Activated CD4-positive, alpha-beta T cell treated with anti-CD3 and anti-CD28 coated beads for 48 hours (primary cell): ENCODE data around the gene GSTM1.
"Not testable (repeated sequence)": the region's sequence is repeated elsewhere in the genome, so short reads cannot be mapped to it uniquely, and the experiment has no call there.

ENCODE experiments used
- DNase-seq: peaks from one replicate; pipeline ENCODE4 v3.0.0-alpha.2; 2020

The GSTM1 gene

GRCh38 chr1:109704173-109704572 lies 16.6 kb downstream of the GSTM1 start:
- no peak for DNase-seq

GRCh38 chr1:109705411-109705810 lies 17.8 kb downstream of the GSTM1 start:
- no peak for DNase-seq

DNA sequence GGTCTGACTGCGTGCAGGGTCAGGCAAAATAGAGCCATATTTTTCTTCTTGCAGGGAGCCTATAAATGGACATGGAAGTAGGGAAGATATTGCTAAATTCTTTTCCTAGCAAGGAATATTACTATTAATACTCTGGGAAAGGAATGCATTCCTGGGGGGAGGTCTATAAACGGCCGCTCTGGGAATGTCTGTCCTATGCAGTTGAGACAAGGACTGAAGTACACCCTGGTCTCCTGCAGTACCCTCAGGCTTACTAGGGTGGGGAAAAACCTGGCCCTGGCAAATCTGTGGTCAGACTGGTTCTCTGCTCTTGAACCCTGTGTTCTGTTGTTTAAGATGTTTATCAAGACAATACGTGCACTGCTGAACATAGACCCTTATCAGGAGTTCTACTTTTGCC lies 21.3 kb downstream of the GSTM1 start:
- DNase-seq, result not testable (repeated sequence)

- DNase-seq, result not testable (repeated sequence)
These were observed 22.2 kb downstream of the GSTM1 start for GRCh38 chr1:109709822-109710221.

DNA sequence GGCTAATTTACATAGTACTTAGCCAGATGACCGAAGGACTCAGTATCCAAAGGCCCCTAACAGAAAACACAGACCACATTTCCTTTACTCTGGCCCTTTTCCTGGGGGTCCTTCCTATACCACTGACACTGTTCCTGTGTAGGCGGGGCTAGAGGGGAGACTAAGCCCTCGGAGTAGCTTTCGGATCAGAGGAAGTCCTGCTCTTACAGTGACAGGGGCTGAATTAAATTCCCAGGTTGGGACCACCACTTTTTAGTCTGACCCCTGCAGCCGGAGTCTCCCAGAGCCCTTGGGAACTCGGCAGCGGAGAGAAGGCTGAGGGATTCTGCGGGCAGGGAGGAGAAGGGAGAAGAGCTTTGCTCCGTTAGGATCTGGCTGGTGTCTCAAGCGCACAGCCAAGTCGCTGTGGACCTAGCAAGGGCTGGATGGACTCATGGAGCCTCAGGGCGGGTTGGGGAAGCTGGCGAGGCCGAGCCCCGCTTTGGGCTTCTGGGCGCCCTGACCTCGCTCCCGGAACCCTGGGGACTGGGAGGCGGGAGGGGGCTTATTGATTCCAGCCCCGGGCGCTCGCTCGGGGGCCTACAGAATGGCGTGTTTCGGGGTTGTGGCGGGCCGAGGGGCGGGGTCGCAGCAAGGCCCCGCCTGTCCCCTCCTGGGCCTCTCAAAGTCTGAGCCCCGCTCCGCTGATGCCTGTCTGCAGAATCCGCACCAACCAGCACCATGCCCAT lies 24.1 kb downstream of the GSTM1 start, which contains the start of gene GSTM5:
Gene GSTM5, plus strand, starts transcription at position 659 of the 728 bp plus-strand sequence. Its CDS starts 62 bp downstream, at position 721.
- not testable (repeated sequence) for DNase-seq

DNA sequence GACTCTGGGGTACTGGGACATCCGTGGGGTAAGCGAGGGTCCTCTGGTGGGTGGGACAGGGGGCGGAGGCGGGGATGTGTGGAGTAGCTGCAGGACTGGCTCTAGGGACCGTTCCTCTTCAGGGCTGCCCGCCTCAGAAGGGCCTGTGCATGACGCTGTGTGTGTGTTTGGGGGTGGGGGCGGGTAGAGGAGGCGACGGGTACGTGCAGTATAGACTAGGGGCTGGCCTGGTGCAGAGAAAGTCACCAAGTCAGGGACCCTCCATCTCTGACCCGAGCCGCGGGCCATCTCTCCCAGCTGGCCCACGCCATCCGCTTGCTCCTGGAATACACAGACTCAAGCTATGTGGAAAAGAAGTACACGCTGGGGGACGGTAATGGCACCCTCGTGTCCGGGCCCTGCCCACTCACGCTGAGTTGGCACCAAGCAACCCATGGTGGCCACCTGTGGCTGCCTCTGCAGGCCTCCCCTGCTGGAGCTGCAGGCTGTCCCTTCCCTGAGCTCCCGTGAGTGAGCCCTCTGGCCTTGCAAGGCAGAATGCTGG lies 24.8 kb downstream of the GSTM1 start:
- DNase-seq, result no peak

DNA sequence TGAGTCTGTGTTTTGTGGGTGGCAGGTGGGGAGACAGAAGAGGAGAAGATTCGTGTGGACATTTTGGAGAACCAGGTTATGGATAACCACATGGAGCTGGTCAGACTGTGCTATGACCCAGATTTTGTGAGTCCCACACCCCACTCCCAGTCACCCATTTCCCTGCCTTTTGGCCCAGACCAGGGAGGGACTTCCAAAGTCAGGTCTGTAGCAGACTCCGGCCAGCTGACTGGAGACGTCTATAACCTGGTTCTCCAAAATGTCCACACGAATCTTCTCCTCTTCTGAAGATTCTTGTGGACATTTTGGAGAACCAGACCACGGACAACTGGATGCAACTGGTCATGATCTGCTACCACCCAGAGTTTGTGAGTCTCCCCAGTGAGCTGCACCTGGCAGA lies 26.0 kb downstream of the GSTM1 start:
- no peak for DNase-seq

DNA sequence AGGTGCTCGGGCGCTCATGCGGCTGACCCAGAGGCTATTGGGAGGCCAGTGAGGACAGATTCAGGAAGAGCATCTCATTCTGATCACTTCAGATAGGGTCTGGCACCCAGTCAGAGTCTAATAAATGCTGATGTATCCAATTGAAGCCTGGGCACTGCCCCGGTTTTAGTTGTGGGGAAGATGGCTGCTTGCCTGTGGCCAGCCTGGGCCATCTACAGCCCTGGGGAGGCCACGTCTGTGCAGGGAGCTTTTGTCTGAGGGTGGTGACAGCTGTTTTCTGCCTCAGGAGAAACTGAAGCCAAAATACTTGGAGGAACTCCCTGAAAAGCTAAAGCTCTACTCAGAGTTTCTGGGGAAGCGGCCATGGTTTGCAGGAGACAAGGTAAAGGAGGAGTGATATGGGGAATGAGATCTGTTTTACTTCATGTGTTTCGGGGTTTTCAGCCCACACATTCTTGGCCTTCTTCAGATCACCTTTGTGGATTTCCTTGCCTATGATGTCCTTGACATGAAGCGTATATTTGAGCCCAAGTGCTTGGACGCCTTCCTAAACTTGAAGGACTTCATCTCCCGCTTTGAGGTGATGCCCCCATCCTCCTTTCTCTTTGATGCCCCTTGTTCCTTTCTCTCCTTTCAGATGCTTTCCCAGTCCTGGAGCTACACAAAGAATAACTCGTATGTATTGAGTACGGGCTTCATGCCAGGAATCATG lies 27.2 kb downstream of the GSTM1 start:
- no peak for DNase-seq

DNA sequence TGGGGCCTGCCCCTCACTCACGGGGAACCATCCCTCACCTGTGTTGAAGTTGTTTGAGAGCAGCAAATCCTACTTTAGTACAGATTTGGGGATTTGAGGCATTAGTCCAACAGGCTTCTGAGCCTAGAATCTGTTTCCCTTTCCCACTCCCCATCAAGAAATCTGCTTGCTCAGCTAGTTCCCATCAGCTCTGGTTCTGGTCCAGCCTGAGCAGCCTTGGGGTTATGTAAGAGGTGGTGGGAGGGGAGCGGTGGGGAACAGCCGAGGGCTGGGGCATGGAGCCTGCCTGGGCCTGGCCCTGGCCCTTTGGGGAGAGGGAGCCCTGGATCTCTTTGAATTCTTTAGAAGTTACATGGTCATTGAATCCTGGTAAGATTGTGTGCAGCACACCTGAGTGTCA lies 28.5 kb downstream of the GSTM1 start:
- DNase-seq, result no peak

DNA sequence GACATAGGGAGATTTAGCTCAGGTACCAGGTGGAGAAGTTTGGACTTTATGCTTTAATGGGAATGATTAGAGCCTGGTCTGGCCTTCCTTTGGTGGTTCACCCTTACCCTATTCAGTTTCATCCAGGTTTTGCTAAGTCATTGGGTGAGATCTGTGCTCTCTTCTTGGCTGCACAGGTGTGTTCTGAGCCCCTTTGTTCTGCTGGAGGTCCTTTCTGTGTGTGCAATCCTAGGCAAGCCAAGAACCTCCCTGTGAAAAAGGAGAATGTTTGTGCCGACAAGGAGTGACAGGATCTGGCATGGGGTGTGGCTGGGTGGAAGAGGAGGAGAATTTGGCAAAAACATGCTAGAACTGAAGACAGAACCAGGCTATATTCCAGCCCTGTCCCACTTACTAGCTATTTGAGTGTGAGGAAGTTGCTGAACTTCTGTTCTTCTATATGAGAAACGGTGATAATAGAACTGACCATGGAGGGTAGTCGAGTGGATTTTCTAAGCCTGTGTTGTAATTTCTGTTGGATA lies 29.0 kb downstream of the GSTM1 start:
- DNase-seq, result no peak

- no peak for DNase-seq
These were observed 30.1 kb downstream of the GSTM1 start for GRCh38 chr1:109717729-109718128.

- no peak for DNase-seq
These were observed 30.9 kb downstream of the GSTM1 start for GRCh38 chr1:109718495-109718894.

- no peak for DNase-seq
These were observed 31.8 kb downstream of the GSTM1 start for GRCh38 chr1:109719337-109719837.

- no peak for DNase-seq
These were observed 33.4 kb downstream of the GSTM1 start for GRCh38 chr1:109721042-109721441.

DNA sequence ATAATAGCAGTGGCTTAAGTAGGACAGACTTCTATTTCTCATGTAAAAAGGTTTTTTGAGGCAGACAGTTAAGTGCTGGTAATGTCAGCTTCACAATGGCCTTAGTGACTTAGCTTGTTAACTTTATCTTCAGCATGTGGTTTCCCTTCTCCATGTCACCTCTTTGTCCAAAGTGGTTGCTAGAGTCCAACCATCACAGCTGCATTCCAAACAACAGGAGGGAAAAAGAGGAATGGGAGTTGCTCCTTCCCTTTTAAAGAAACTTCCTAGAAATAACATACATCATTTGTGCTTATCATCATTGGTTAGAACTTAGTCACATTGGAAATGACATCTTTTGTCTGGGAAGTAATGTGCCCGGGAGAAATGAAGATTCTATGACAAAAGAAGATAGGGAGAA lies 34.4 kb downstream of the GSTM1 start:
- DNase-seq, result no peak

DNA sequence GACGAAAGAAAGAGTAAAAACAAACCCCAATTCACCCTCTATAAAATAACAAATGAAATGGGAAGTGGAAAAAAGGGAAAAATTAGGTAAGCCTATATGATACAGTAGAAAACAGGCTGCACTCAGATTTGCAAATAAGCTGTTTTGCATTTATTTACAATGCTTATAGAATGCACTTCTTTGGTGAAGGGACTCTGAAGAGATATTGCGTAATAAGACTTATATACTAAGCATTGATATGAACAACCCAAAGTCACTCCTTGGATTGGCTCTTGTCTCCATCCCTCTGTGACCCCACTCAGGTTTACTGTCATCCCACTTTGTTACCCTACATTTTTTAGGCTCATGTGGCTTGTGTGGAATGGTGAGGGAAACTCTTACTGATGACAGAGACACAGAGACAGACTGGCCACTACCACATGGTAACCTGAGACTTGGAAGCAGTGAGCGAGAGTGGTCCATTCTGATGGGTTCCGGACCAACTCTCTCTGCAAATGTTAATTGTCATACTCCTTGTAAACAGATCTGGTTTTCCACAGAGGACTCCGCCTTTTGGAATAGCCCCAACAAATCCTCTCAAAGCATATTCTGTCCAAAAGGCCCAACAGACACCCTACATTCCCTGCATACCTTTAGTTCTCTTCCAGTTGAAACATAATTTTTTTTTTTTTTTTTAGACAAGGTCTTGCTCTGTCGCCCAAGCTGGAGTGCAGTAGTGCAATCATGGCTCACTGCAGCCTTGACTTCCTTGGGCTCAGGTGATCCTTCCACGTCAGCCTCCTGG lies 35.5 kb downstream of the GSTM1 start:
- no peak for DNase-seq

DNA sequence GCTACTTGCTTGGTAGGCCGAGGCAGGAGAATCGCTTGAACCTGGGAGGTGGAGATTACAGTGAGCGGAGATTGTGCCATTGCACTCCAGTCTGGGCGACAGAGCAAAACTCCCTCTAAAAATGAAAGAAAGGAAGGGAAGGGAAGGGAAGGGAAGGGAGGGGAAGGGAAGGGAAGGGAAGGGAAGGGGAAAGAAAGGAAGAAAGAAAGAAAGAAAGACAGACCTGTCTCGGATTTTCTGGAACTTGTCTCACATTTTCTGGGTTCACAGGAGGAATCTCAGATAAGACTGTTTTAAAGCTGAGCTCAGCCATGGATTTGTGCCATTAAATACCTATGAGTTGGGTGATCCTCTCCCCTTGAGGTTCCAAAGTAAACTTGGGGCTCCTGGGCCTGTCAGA lies 37.3 kb downstream of the GSTM1 start:
- DNase-seq, result no peak

DNA sequence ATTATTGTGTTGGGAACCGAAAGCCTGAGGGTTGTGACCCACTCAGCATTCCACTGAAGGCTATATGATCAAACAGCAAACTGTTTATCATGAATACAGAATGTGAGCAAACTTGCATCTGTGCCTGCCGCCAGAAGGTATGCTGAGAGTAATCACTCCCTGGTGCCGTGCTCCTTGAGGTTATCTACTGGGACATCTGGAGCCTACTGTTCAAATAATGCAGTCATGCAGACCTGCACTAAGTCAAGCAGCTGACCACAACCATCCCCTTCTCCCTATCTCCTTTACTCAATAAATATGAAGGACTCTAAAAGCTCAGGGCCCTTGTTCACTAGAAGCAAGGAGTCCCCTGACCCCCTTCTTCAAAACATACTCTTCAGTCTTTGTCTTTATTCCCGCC lies 37.9 kb downstream of the GSTM1 start:
- no peak for DNase-seq

DNA sequence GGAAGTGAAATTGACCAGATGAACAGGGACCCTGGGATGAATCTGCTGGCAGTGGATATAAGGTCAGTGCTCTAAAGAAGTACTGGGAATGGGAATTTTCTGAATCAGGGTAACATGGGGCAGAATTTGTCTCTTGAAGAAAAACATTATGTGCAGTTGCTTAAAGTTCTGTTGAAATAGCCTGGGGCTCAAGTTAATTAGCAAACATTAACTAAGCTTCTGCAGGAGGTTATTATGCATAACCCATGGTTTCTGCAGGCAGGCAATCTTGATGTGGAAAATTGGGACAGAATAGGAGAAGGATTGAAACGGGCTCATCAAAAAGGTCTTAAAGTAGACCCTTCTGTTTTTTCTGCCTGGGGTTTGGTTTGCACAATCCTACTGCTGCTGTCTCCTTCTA lies 38.4 kb downstream of the GSTM1 start:
- DNase-seq, result no peak

DNA sequence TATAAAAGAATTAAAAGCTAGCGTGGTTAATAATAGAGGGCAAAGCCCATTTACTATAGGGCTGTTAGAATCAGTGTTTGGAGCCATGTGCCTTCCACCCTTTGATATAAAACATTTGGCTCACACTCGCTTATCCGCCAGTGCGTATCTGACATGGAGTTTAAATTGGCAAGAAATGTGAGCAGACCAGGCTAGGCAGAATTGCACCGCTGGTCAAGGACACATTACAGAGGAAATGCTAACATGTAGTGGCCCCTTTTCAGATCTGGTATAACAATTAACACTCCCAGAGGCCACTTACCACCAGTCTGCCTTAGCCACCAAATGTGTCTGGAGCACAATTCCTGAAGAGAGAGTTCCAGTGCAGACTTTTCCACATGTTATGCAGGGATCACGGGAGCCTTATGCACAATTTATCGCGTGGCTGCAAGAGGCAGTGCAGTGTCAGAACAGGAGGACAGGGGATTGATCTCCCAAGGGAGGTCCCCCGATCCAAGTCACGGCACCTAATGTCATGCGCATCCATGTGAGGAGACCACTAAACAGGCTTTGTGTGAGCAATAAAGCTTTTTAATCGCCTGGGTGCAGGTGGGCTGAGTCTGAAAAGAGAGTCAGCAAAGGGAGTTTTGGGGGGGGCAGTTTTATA lies 39.2 kb downstream of the GSTM1 start:
- no peak for DNase-seq

GRCh38 chr1:109728870-109729269 lies 41.3 kb downstream of the GSTM1 start:
- DNase-seq, result no peak

DNA sequence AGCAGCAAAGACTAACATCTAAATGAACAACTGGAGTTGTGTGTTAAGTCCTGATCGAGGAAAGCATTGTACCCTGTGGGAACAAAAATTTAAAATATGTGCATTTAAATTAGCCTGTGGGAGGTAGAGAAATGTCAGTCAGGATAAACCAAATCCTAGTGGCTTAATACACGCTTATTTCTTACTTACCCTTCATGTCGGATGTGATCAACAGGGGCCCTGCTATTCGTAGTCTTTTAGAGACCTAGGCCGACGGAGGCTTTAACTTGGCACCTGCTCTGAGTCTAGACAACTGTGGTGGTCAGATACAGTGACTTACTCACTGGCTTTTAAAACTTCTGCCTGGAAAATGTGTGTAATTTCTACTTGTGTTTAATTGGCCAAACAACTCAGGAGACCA lies 43.0 kb downstream of the GSTM1 start:
- no peak for DNase-seq
